GM23338 (cell line): ENCODE measurements around the gene SLC4A3.
A peak's percentile ranks its signal among the peaks of the same experiment; 100 is the strongest.

ENCODE experiments used
- CTCF ChIP-seq, 2 experiments: fragments of 200-600 bp in 1 of 2; sonication (generic) in 1 of 2; conservative IDR thresholded peaks; 2 replicates each; pipeline versions ENCODE4 v1.5.1 to v1.6.1; 2016 to 2017; ENCODE audit warnings: antibody characterized with exemption in 2 of 2, low read depth in 2 of 2, mild to moderate bottlenecking in 2 of 2, moderate library complexity in 1 of 2
- EZH2 ChIP-seq: fragments of 200-600 bp; sonication (generic); IDR thresholded peaks from one replicate; pipeline ENCODE4 v1.8.0; 2017; ENCODE audit warnings: antibody characterized with exemption, mild to moderate bottlenecking, low read depth; ENCODE audit not compliant: unreplicated experiment
- EZH2phosphoT487 ChIP-seq: fragments of 200-600 bp; sonication (generic); IDR thresholded peaks from one replicate; pipeline ENCODE4 v1.8.1; 2018; ENCODE audit warnings: antibody characterized with exemption; ENCODE audit not compliant: unreplicated experiment
- JUNB ChIP-seq: IDR thresholded peaks from one replicate; pipeline ENCODE4 v1.6.1; 2016; ENCODE audit warnings: antibody characterized with exemption; ENCODE audit not compliant: unreplicated experiment
- POLR2AphosphoS5 ChIP-seq: IDR thresholded peaks from 2 replicates; pipeline ENCODE4 v1.6.1; 2016; ENCODE audit warnings: antibody characterized with exemption, low read depth
- REST ChIP-seq: IDR thresholded peaks from one replicate; pipeline ENCODE4 v1.6.1; 2018; ENCODE audit warnings: antibody characterized with exemption; ENCODE audit not compliant: unreplicated experiment
- STAT1 ChIP-seq: IDR thresholded peaks from one replicate; pipeline ENCODE4 v1.6.1; 2016; ENCODE audit warnings: antibody characterized with exemption; ENCODE audit not compliant: unreplicated experiment
- ZNF331 ChIP-seq: fragments of 250-450 bp; sonication (Bioruptor Pico); IDR thresholded peaks from 2 replicates; pipeline ENCODE4 v1.5.0; 2020; ENCODE audit warnings: low read depth, mild to moderate bottlenecking, moderate library complexity

- TF ChIP-seq EZH2 (no peak), CTCF (conservative IDR thresholded peaks at IDR 0.05; ENCODE audit: low read depth in 2 of 2) (peak; percentile 34 to 42), JUNB (no peak), POLR2AphosphoS5 (no peak), EZH2phosphoT487 (no peak), STAT1 (no peak), REST (no peak), ZNF331 (CRISPR knock-in tag) (no peak)
These were observed 32.2 kb upstream of the SLC4A3 start for GRCh38 chr2:219595256-219595655.
